Right renal pelvis (tissue), 4 donors: Measurements from ENCODE around the gene APOL4. TPM values are rescaled to one million over a fixed set of nuclear protein-coding genes. Genes with fewer than 3 reads are reported as not detected.
A peak's percentile ranks its signal among the peaks of the same experiment; 100 is the strongest.
"Not testable (repeated sequence)": the region's sequence is repeated elsewhere in the genome, so short reads cannot be mapped to it uniquely, and the experiment has no call there.

Source experiments
- DNase-seq, 4 donors: peaks; one replicate each; pipeline ENCODE4 v3.0.0-alpha.2; 2013; ENCODE audit warnings: low read depth in 4 of 4, low spot score in 3 of 4, missing footprints in 1 of 4
- polyA plus RNA-seq, 4 donors: library from polyadenylated mRNA; unstranded; fragments of 120-200 nt; gene quantifications; one replicate each; pipeline ENCODE4 v1.2.1, GENCODE V29; 2013; ENCODE audit not compliant: insufficient read length in 4 of 4

Gene APOL4
- 10 to 100 TPM in 1 of 4 donors, 1 to 10 TPM in 3; 6.2 to 10.5 (median 9.3) TPM for polyA plus RNA-seq

GRCh38 chr22:36201630-36202319 lies at the start of gene APOL4:
Gene APOL4, minus strand, starts transcription at chr22:36201809. Its CDS starts 75 bp downstream, at chr22:36201734.
- no peak for DNase-seq

- DNase-seq = not testable (repeated sequence)
Measured at GRCh38 chr22:36250292-36250960, 48.8 kb upstream of the APOL4 start.

GRCh38 chr22:36249160-36249559 lies 47.6 kb upstream of the APOL4 start:
- DNase-seq = no peak

GRCh38 chr22:36247955-36248354 lies 46.3 kb upstream of the APOL4 start:
- DNase-seq = no peak

GRCh38 chr22:36246718-36247117 lies 45.1 kb upstream of the APOL4 start:
- no peak for DNase-seq

- DNase-seq = no peak
Measured at GRCh38 chr22:36245805-36246356, 44.3 kb upstream of the APOL4 start.

- no peak for DNase-seq
Measured at GRCh38 chr22:36244522-36245391, 43.1 kb upstream of the APOL4 start.

GRCh38 chr22:36243986-36244385 lies 42.4 kb upstream of the APOL4 start:
- DNase-seq = no peak

GRCh38 chr22:36239401-36240171 lies 38.0 kb upstream of the APOL4 start, which contains the start of gene APOL2:
Gene APOL2, minus strand, starts transcription at chr22:36239527. Its CDS starts 6,365 bp downstream, at chr22:36233162.
- DNase-seq = peak; percentile 77 to 89 (median 83)

- DNase-seq = no peak
Measured at GRCh38 chr22:36239150-36239400, 37.5 kb upstream of the APOL4 start.

- DNase-seq = no peak
Measured at GRCh38 chr22:36238373-36239149, 37.0 kb upstream of the APOL4 start.

GRCh38 chr22:36237462-36238372 lies 36.1 kb upstream of the APOL4 start:
- DNase-seq = no peak

GRCh38 chr22:36236388-36237319 lies 35.0 kb upstream of the APOL4 start:
- DNase-seq = no peak

GRCh38 chr22:36235585-36235984 lies 34.0 kb upstream of the APOL4 start:
- no peak for DNase-seq

- no peak for DNase-seq
Measured at GRCh38 chr22:36234919-36235318, 33.3 kb upstream of the APOL4 start.

GRCh38 chr22:36234213-36234612 lies 32.6 kb upstream of the APOL4 start:
- no peak for DNase-seq

- no peak for DNase-seq
Measured at GRCh38 chr22:36233796-36234195, 32.2 kb upstream of the APOL4 start.
